Heart left ventricle (tissue), 13 donors: Measurements from ENCODE around the gene HES1.

ENCODE experiments used
- CTCF ChIP-seq, 12 donors: fragments of 200-600 bp; sonication (generic) in 4 of 12; IDR thresholded peaks; one replicate each; pipeline versions ENCODE4 v1.5.0 to v1.8.0; 2018 to 2022; ENCODE audit warnings: antibody characterized with exemption in 12 of 12, mild to moderate bottlenecking in 5 of 12
- POLR2A ChIP-seq, 2 donors: fragments of 450-650 bp; IDR thresholded peaks; one replicate each; pipeline ENCODE4 v1.6.1; 2017; ENCODE audit warnings: antibody characterized with exemption in 2 of 2, mild to moderate bottlenecking in 2 of 2, moderate library complexity in 2 of 2
- donor health status: ischemic (EF 13 %, LVEDD 7.1; RV severe dilation, severe dysfunction).
- donor health status: DM: no; HTN: yes; CAD: no.
- donor health status: DM: no; HTN: no; CAD: no.
- donor health status: ischemic (EF 25% LVEDD 6.9; RV normal size, moderate dysfunction).
- donor health status: ischemic (EF 25% LVEDD 5.7; RV mildly dilated, moderate dysfunction).
- donor health status: ischemic (EF 35%, LVEDD 5.7; RV mildly dilated, moderate dysfunction).
- donor health status: nonischemic (EF 11% LVEDD 7.7; RV severe dilation, severe dysfunction).
- donor health status: DM: yes; HTN: yes; CAD: no.
- donor health status: PGD.
- donor health status: ischemic (EF 29% LVEDD 5.4; RV normal size, mild dysfunction).
- donor health status: nonischemic (EF 23%, LVEDD 6.1; RV moderate dilation, normal function).

- TF ChIP-seq CTCF (IDR thresholded peaks at IDR 0.05) (peak in 2 of 12 donors; percentile 18 to 31), POLR2A (IDR thresholded peaks at IDR 0.05) (no peak)
Observed at GRCh38 chr3:194141415-194142155, 5.6 kb downstream of the HES1 start.
